SH-SY5Y (cell line): ENCODE data around the gene ARL3.

ENCODE experiments used
- GATA2 ChIP-seq: IDR thresholded peaks from 2 replicates; pipeline ENCODE4 v1.6.1; 2011; ENCODE audit warnings: mild to moderate bottlenecking, low read depth, low read length
- GATA3 ChIP-seq: IDR thresholded peaks from 2 replicates; pipeline ENCODE4 v1.6.1; 2011; ENCODE audit warnings: low read depth, mild to moderate bottlenecking, low read length, moderate library complexity

DNA sequence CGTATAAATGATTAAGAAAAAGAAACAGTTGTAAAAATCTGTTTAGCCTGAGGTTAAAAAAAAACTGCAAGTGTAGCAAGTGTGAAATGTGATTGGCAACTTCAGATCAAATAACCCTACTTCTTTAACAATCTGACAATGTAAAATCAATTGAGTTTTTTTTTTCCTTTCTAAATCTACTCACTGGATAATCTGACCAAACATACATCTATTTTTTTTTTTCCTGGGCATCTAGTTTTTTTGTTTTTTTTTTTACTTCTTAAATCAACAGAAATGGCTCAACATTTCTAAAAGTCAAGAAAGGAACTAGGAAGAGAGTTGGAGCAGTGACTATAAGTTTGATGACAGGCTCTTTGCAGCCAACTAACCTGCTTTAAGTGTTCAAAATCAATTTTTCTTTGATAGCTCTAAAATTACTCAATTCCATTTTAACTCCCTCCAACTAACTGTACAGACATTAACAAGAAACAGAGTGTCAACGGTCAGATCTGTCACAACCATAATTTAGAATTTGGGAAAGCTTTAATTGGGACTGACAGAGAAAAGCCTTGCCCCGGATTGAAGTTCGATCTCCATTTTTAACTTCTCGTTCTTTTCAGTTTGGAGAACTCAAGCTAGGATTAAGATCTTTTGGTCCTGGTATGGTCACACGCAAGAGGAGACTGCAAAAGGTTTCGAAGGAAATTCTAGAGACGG is 1.2 kb downstream of the ARL3 start:
- no peak for TF ChIP-seq GATA2
- no peak for TF ChIP-seq GATA3
